ENCODE data around the gene FNBP1L.

DNA sequence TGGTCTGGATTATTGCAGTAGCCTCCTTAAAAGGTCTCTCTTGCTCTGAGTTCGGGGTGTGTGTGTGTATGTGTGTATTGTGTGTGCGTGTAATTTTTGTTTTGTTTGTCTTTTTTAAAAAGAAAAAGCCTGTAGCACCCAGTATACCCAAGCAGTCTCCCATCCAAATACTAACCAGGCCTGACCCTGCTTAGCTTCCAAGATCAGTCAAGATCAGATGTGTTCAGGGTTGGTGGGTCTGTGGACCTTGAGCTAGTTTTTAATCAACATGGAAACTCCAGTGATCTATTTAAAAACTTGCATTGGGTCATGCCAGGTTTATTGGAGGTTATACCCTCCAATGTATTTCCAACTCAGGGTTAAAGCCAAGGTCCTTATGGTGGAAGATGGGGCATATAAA is 40.3 kb downstream of the FNBP1L start:
- no peak for TF ChIP-seq EZH2 (IDR thresholded peaks at IDR 0.05)
- TF ChIP-seq, protein P1, sequence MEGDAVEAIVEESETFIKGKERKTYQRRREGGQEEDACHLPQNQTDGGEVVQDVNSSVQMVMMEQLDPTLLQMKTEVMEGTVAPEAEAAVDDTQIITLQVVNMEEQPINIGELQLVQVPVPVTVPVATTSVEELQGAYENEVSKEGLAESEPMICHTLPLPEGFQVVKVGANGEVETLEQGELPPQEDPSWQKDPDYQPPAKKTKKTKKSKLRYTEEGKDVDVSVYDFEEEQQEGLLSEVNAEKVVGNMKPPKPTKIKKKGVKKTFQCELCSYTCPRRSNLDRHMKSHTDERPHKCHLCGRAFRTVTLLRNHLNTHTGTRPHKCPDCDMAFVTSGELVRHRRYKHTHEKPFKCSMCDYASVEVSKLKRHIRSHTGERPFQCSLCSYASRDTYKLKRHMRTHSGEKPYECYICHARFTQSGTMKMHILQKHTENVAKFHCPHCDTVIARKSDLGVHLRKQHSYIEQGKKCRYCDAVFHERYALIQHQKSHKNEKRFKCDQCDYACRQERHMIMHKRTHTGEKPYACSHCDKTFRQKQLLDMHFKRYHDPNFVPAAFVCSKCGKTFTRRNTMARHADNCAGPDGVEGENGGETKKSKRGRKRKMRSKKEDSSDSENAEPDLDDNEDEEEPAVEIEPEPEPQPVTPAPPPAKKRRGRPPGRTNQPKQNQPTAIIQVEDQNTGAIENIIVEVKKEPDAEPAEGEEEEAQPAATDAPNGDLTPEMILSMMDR (IDR thresholded peaks at IDR 0.05), result no peak

Measured in neural progenitor cell (in vitro differentiated cells).